Subcutaneous adipose tissue (tissue), 4 donors: ENCODE measurements around the gene PRRG2. TPM values are rescaled to one million over a fixed set of nuclear protein-coding genes. Genes with fewer than 3 reads are reported as not detected.

ENCODE experiments used
- CTCF ChIP-seq: fragments of 450-650 bp; IDR thresholded peaks from one replicate; pipeline ENCODE4 v1.5.1; 2016; ENCODE audit warnings: low read depth, mild to moderate bottlenecking, control low read depth, antibody characterized with exemption, moderate library complexity
- total RNA-seq, 4 donors: library from RNA; depleted of rRNA; stranded (reverse); fragments of >200 nt; gene quantifications; one replicate each; pipeline ENCODE4 v1.1.0, GENCODE V29; 2016

PRRG2 gene
- total RNA-seq, 4 donors from 2014 or later, result 0.51 to 0.75 TPM; not detected in 2

GRCh38 chr19:49567861-49568441, 13.2 kb upstream of the PRRG2 start:
- no peak for TF ChIP-seq CTCF

DNA sequence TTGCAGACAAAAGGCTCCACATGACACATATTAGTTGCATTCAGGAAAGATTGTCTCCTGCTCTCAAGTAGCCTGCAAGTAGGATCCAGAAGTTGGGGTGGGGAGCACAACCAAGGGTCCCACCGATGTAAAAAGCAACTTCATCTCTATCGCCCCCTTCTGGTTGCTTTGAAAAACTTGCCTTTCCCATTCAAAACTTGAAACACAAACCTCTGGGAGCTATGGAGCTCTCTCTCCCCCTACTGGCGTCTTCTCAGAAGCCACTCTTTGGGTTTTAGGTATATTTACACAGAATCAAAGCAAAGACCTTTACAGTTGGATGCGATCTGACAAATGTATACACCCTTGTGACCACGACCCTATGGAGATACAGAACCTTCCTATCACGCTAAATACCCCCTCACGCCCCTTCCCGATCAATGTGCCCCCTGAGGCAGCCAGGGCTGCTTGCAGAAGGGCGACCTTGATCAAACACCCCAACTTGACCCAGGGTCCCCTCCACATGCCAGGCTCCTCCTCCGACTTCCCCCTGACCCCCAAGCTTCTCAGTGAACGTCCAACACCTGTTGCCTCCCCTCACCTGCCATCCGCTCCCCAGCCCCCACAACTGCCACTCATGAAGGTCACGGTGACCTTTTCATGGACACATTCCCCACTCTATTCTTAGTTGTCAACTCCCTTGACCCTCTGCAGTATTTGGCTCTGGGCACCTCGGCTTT, 10.8 kb upstream of the PRRG2 start:
- no peak for TF ChIP-seq CTCF

DNA sequence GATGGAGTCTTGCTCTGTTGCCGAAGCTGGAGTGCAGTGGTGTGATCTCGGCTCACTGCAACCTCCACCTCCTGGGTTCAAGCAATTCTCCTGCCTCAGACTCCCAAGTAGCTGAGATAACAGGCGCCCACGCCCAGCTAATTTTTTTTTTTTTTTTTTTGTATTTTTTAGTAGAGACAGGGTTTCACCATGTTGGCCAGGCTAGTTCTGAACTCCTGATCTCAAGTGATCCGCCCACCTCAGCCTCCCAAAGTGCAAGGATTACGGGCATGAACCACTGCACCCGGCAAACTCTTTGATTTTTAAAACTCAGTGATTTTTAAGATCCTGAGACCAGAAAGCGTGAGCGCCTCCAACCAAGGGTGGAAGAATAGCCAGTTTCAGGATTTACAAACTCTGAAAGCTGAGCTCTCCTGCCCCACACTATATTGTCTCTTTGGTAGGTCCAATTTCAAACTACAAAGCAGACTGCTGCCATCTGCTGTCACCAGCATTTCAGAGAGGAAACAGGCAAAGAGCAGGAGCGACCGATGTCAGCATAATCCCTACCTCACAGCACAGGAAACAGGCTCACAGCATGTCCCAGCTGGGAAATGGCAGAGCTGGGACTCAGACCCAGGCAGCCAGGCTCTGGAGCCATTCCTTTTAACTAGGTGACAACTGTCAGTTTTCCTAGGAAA, 10.0 kb upstream of the PRRG2 start:
- TF ChIP-seq CTCF, result no peak

GRCh38 chr19:49573009-49573408, 8.1 kb upstream of the PRRG2 start:
- TF ChIP-seq CTCF, result no peak

DNA sequence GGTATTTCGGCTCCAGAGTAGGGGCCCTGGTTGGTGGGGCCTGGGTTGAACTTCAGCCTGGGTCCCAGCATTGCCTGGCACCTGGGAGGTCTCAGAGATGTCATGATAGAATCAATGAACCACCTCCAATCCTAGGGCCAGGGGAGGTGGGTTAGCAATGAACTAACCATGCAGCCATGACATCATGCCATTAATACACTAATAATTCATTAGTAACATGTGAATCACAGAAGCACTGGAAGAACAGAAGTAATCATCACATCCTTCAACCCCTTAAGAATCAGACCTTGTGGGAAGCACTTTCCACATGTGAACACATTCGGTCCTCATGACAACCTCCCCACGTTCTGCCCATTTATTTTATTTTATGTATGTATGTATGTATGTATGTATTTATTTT, 7.7 kb upstream of the PRRG2 start:
- no peak for TF ChIP-seq CTCF

GRCh38 chr19:49574206-49574755, 6.8 kb upstream of the PRRG2 start:
- no peak for TF ChIP-seq CTCF

GRCh38 chr19:49579193-49579592, 1.9 kb upstream of the PRRG2 start:
- TF ChIP-seq CTCF, result no peak
